Activated T-cell treated with anti-CD3 and anti-CD28 coated beads for 48 hours (primary cell): ENCODE results near the gene PIANP.
A peak's percentile ranks its signal among the peaks of the same experiment; 100 is the strongest.

Source experiments
- DNase-seq: peaks from one replicate; pipeline ENCODE4 v3.0.0-alpha.2; 2020; ENCODE audit warnings: low read depth

The PIANP gene

DNA sequence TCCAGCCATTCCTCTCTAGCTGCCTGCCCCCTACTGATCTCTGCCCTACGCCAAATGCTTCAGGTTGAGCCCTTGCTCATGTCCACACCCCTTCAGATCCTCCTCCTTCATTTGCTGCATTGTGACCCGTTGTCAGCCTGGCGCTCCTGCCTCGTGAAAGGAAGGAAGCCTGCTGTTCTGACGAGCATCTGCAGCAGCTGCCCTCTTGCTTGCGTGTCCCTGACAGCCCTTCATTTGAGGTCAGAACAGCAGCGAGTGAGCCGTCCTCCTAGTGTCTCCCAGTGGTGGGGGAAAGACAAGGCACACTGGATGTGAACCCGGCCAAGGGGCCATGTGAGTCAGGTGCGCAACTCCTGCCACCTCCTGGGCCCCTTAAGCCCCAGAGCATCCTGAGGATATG, 3.0 kb upstream of the PIANP start:
- no peak for DNase-seq

DNA sequence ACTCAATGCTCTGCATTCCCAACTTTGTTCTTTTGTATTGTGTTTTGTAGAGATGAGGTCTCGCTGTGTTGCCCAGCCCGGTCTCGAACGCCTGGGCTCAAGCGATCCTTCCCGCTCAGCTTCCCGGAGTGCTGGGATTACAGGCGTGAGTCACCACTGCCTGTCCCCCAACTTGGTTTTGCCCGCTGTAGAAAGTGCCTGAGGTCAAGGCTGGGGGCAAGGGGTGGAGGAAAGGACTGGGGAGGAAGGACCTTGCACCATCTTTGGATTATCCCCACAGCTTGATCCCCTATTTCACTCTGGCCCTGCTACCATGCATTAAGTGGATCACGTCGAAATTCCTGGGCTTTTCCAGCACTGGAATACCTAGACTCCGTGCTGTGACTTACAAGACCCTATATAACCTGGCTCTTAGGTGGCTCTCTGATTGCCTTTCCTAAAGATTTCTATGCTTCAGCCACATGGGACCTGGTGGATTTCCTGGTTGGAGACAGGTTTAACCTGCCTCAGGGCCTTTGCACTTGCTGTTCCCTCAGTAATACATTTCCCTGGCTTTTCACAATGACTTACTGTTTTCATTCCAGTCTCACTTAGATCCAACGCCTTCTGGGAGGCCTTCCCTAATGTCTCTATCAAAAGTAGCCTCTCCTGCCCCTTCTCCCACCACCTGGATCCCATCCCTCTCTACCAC, 608 bp upstream of the PIANP start:
- no peak for DNase-seq

DNA sequence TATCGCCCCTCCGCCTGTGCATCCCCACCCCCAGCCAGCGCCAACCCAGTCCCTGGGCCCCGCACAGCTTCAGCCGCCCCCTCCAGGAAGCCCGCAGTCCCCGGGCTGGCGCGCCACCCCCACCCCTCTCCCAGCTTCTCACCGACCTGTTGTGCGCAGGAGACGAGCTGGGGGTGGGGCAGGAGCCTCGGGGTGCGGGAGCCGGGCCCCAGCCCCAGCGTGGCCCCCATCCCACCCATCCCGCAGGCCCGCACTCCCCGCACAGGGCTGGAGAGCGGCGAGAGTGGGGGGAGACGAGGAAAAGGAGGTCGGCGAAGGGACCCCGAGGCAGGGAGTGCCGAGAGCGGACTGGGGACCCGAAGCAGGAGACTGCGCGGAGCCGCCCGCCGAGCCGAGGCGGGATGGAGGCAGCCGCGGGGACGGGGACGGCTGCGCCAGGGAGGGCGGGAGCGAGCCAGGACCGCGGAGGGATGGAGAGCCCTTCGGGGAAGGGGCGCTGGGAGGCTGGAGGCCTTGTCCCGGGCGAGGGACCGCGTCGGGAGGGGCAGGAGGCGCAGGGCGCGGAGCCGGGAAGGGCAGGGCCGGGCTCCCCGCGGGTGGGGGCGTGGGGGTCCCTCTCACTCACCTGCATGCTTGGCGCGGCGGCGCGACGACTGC, 498 bp downstream of the PIANP start:
- DNase-seq: no peak

DNA sequence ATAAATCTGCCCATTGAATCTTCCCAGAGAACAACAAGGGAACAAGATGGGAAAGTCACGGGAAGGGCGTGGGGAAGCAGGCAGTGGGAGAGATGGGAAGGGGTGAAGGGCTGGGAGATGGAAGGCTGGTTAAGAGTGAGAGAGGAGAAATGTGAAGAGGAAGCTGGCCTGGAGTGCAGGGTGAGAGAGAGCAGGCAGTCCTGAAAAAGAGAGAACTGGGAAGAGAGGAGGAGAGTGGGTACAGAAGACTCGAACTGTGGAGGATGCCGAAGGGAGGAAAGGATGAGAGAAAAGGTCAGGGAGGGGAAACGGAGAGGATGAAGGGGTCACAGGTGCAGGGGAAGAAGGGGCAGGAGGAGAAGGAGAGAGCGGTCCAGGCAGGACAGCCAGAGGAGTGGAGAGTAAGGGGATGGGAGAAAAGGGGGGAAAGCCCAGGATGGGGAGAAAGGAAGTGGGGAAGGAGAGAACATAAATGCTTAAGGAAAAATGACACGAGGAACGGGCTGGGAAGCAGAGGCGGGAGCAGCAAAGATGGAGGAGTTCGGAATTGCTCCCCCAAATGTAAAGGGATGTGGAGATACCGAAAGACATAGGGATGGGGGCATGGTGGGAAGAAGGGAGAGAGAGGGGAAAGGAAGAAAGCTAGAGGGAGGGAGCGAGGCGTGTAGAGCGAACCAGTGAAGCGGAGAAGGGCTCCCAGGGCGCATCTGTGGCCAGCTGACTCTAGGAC, 1.2 kb downstream of the PIANP start:
- DNase-seq: no peak

DNA sequence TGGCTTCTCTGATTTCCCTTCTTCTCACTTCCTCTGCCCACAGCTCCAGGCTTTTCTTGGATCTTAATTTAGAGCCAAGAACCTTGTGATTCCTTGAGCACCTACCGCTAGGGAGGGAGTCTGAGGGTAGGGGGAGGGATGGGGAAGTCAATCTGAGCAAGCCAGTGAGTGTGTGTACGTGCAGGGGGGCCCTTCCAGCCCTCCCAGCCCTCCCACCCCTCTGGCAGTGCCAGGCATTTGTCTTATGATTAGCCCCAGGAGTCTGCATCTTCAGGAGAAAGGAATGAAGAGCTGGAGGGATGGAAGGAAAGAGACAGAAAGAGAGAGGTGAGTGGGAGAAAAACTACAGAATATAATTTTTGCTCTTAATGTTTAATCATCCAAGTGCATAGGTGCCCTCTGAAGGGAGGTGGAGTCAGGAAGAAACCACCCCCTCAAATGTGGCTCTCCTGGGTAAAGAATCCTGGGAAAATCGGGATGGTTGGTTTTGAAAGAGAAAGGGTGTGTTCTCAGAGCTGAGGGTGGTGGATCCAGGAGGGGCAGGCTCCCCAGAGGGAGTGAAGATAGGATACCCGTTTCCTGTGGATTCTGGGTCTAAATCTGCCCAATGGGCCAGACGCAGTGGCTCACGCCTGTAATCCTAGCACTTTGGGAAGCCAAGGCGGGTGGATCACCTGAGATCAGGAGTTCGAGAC, 2.1 kb downstream of the PIANP start:
- no peak for DNase-seq

GRCh38 chr12:6697584-6698351, 2.8 kb downstream of the PIANP start:
- no peak for DNase-seq

DNA sequence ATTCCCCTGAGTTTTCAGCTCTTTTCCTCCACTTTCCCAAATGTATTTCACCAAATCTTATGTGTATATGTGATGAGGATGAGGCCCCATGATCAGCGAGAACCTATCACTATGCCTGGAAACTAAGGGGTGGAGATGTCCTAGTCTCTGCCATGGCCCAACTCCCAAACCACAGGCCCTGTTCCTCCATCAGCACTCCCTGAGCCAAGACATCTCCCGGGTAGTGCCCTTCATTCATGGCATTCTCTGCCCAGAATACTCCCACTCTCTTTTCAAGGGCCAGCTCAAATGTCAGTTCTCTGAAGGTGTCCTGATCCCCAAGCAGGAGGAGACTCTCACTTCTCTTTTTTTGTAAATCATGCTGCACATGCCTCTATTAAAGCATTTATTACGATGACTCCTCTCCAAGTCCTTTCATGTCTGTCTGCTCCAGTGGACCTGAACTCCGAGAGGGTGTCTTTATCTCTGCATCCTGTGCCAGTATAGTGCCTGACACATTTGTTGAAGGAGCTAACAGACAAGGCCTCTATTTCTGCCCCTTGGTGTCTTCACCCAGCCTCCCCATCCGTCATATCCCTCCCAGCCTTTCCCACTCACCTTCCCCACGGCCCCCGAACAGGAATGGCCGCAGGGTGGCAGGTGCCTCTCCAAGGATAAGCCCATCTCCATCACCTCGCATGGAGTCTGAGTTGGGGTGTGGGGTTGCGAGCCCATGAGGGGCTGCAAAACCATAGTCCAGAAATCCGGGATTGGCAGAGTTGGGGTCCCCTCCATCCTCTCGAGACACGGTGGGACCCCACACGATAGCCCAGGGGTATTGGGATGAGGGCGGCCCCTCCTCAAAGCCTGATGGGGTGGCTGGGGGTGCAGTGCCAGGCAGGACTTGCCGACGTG, 3.7 kb downstream of the PIANP start:
- DNase-seq: no peak

DNA sequence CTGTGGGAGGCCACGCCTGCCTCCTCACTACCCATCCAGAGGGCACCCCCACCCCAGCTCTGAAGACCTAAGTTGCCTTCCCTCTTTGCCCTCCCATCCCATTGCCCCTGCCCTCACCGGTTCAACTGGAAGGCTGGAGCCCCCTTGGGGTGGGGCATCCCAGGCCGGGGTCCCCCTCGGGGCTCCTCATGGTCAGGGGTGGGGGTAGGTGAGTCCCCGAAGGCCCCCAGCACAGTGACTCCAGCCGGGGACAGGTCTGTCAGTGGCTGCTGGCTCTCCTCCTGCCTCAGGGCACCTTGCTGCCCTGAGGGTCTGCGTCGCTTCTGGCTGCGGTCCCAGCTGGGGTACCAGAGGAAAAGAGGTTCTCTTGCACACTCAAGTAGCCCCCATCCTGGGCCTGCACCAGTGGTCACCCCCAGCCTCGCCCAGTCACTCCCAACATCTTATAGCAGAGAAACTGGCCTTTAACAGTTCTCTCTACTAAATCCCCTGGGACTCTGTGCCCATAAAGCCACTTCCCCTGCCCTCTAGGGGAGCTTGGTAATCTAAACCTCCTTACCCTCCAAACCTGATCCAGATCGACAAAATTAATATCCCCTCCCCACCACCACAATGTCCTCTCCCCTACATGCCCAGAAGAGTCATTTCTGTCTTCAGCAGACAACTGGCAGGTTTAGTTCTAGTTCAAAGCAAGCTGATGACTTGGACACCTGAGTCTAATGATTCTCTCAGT, 5.1 kb downstream of the PIANP start:
- no peak for DNase-seq

DNA sequence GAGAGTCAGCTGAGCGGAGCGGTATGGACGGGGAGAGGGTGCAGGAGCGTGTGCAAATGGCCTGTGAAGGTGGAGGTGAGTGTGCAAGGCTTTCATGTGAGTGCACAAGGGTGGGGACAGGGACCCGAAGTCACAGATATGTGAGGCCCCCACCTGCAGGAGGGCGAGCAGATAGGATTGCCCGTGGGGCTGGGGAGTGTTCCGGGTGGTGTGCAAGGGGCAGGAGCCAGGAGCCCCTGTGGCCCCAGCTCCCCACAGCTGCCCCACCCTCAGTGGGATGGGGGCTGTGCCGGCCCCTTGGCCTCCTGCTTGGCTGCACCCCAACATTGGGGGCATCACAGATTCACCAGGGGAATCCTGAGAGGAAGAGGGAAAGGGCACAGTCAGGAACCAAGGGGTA, 5.9 kb downstream of the PIANP start:
- DNase-seq: no peak

DNA sequence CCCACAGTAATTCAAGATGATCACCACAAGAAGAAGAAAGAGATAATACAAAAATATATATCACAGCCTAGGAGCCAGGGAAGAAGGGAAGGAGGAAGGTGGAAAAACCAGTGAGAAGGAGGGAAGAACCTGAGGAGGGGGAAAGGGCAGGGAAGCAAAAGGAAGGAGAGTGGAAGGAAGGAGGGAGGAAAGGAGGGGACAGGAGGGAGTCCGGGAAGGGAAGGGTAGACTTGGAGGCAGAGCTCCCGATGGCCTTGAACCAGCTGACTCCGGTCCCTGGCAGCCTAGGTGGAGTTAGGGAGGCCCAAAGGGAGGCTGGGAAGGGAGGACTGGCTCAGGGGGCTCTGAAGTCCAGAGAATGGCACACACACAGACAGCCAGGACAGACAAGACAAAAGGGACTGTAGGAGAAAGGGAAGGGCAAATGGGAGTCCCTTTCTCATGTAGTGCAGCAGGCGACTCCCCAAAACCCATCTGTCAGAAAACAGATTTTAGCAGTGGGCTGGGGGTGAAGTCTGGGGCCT, 6.7 kb downstream of the PIANP start:
- no peak for DNase-seq

- no peak for DNase-seq
These were observed 7.7 kb downstream of the PIANP start for GRCh38 chr12:6692888-6693287.

DNA sequence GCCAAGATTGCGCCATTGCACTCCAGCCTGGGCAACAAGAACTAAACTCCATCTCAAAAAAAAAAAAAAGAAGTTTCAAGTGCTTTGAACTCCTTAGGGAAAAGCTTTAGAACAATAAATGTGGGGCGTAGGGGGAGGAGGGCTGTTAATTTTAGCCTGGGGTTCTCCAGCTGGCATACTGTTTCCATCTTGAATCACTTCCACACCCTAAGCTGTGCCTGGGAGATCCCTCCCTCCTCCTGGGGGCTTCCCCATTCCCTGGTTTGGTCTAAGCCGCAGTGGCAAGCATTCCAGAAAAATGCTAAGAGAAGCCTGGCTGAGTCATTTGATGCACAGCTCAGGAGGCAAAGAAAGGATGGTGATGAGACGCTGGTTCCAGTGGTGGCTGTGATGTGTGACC, 9.1 kb downstream of the PIANP start:
- no peak for DNase-seq

DNA sequence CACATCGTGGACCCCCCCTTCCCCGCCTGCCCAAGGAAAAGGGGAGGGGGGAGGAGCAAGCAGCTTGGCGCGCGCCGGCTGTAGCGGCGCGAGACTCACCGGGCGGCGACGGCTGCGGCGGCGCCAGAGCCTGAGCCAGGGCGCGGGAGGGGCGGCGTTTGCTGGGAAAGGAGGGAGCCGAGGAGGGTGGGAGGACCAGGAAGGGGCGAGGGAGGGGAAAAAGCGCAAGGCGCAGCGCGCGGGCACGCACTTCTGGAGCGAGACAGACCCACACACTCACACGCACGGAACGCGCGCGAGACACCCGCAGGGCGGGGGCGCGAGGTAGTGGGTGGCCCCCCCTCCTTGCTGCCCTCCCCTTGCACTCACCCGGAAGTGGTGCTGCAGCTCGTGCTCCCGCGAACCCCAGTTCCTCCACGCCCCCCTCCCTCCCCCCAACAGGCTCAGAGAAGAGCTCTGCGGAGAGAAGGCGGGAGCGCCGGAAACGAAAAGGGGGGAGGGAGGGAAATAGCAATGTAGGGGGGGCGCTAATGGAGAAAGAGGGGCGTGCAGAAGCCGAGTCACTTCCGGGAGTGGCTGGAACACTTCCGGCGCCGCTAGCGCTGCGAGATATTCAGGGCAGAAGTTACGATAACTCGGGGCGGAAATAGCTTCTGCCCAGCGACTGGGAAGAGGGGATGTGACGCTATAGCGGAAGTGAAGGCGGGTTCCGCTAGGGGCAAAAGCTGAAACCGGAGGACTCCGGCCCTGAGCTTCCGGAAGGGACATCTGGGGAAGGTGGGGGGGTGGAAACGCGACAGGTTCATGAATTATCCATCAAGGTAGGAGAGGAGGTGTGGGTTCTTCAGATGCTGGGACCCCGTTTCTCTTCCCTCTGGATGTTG, 11.4 kb downstream of the PIANP start, which contains the start of gene ZNF384:
Gene ZNF384, minus strand, starts transcription at position 377 of the 884 bp plus-strand sequence. CDS start 9,855 bp downstream, outside the sequence.
- peak; percentile 88 for DNase-seq

DNA sequence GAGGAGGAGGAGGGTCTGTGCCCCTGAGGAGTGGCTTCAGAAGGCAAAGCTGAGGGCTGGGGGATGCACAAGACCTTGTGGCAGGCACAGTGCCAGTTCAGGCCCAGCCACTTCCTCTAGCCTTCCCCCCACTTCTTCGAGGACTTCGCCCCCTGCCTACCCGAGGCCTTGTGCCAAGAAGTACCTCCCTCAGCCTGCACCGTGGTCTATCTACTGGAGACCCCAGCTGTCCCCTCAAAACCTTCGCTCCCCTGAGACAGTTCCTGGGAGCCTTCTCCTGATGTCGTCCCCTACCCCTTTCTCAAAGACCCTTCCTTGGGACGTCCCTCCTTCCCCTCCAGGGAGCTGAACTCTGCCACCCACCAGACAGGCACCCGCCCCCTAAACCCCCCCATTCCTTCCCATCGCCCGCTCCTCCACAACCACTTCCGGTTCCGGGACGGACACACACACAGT, 12.0 kb downstream of the PIANP start:
- no peak for DNase-seq

DNA sequence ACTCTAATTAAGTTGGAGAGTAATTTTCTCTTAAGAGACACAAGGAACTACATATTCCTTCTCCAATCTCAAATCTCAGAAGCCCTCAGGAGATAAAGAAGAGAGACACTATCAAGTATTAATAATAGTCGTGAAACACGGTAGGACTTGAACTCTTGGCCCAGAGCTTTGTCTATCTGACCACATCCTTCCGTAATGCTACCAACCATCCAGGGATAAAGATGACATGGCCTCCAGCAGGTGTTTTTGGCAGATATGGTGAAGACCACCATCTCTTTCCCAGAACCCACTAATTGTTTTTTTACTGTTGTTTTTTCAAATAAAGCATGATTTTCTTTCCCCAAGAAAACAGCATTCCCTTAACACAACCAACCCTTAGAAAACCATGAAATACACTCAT, 14.8 kb downstream of the PIANP start:
- no peak for DNase-seq

- no peak for DNase-seq
These were observed 16.0 kb downstream of the PIANP start for GRCh38 chr12:6684609-6685008.

GRCh38 chr12:6676962-6677361, 23.7 kb downstream of the PIANP start:
- no peak for DNase-seq

GRCh38 chr12:6672143-6672542, 28.5 kb downstream of the PIANP start:
- no peak for DNase-seq
